ENCODE results near the gene BBX.

DNA sequence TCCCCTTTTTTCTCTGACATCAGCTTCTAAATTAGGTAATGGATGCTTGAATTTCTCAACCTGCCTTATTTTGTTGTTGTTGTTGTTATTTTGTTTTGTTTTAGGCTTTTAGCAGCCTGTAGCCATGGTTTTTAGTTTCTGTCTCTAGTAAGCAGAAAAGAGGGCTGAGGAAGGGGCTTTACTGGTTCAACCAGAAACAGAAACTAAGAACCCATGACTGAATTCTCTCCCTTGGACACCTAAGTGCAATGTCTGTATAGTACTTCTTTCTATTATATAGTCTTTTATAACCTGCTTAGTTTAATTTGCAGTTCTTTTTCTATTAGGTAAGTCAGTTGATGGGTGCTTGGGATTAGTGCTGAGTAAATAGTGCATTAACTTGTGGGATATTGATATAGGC lies 129.0 kb downstream of the BBX start:
- TF ChIP-seq POLR2A (IDR thresholded peaks at IDR 0.05; ENCODE audit: low read depth, low read length): no peak
- no peak for TF ChIP-seq POLR2AphosphoS5 (IDR thresholded peaks at IDR 0.05; ENCODE audit: low read depth, low read length)
- TF ChIP-seq TAF1 (IDR thresholded peaks at IDR 0.05; ENCODE audit: borderline replicate concordance, low read depth, low read length): no peak

Data from GM12892 (cell line).